SK-N-SH (cell line): ENCODE results near the gene RSPO4. TPM values are rescaled to one million over a fixed set of nuclear protein-coding genes. Genes with fewer than 3 reads are reported as not detected.

Experiments used
- CTCF ChIA-PET: fragments of 300-600, 350-600 bp; formaldehyde crosslinking; extraction: SDS; loops from one replicate; lab custom pipeline; 2021; lab: Yijun Ruan, JAX
- POLR2A ChIA-PET: fragments of 350-600 bp; sonication (Branson Sonifier 250); formaldehyde crosslinking; extraction: SDS; loops from one replicate; lab custom pipeline; 2020; ENCODE audit warnings: antibody characterized with exemption, inconsistent platforms; lab: Yijun Ruan, JAX
- DNase-seq: peaks from one replicate; pipeline ENCODE4 v3.0.0; 2012
- H2AFZ ChIP-seq: fragments of 200-600 bp; sonication (generic); 2 replicates; pipeline ENCODE4 v1.8.1; 2016; ENCODE audit warnings: antibody characterized with exemption, mild to moderate bottlenecking, low read depth
- H3F3A ChIP-seq: fragments of 200-600 bp; sonication (generic); replicated peaks from 2 replicates; pipeline ENCODE3; 2016; ENCODE audit warnings: antibody characterized with exemption, mild to moderate bottlenecking; ENCODE audit not compliant: insufficient read depth
- H3K27ac ChIP-seq, 2 experiments: fragments of 200-500 bp in 1 of 2; fragments of 200-600 bp in 1 of 2; sonication (Bioruptor generic) in 1 of 2; sonication (generic), shearing (Covaris generic) in 1 of 2; 2 replicates each; pipeline versions ENCODE4 v1.5.1 to v1.6.1; 2014 to 2016; ENCODE audit warnings: low read depth in 2 of 2, inconsistent platforms in 1 of 2, low read length in 1 of 2, mild to moderate bottlenecking in 1 of 2, mixed read lengths in 1 of 2
- H3K27me3 ChIP-seq: fragments of 200-600 bp; sonication (generic), shearing (Covaris generic); 2 replicates; pipeline ENCODE4 v1.6.1; 2016; ENCODE audit warnings: mixed run types; ENCODE audit not compliant: insufficient read depth
- H3K36me3 ChIP-seq, 2 experiments: fragments of 200-500 bp in 1 of 2; fragments of 200-600 bp in 1 of 2; sonication (Bioruptor generic) in 1 of 2; sonication (generic) in 1 of 2; replicated peaks in 1 of 2; 2 replicates each; pipeline versions ENCODE3 to v1.5.1; 2014 to 2016; ENCODE audit warnings: low read length in 1 of 2, mild to moderate bottlenecking in 1 of 2; ENCODE audit not compliant: insufficient read depth in 2 of 2, control insufficient read depth in 1 of 2
- H3K4me1 ChIP-seq, 2 experiments: fragments of 200-500 bp in 1 of 2; fragments of 200-600 bp in 1 of 2; sonication (Bioruptor generic) in 1 of 2; sonication (generic), shearing (Covaris generic) in 1 of 2; 2 replicates each; pipeline versions ENCODE4 v1.5.1 to v1.6.1; 2014 to 2016; ENCODE audit warnings: low read depth in 1 of 2, low read length in 1 of 2, mixed run types in 1 of 2; ENCODE audit not compliant: insufficient read depth in 2 of 2, control insufficient read depth in 1 of 2
- H3K4me2 ChIP-seq: fragments of 200-600 bp; sonication (generic), shearing (Covaris generic); 2 replicates; pipeline ENCODE4 v1.6.1; 2017; ENCODE audit warnings: mixed run types
- H3K4me3 ChIP-seq, 2 experiments: fragments of 200-500 bp in 1 of 2; fragments of 200-600 bp in 1 of 2; sonication (Bioruptor generic) in 1 of 2; sonication (generic), shearing (Covaris generic) in 1 of 2; 2 replicates each; pipeline versions ENCODE4 v1.5.1 to v1.8.1; 2014 to 2016; ENCODE audit warnings: low read depth in 2 of 2, inconsistent platforms in 1 of 2, low read length in 1 of 2, mild to moderate bottlenecking in 1 of 2, mixed read lengths in 1 of 2, moderate library complexity in 1 of 2
- H3K79me2 ChIP-seq: fragments of 200-600 bp; sonication (generic); 2 replicates; pipeline ENCODE4 v1.8.1; 2017; ENCODE audit warnings: mild to moderate bottlenecking; ENCODE audit not compliant: insufficient read depth
- H3K9ac ChIP-seq: fragments of 200-600 bp; sonication (generic); 2 replicates; pipeline ENCODE4 v1.6.1; 2017; ENCODE audit warnings: mixed run types
- H3K9me2 ChIP-seq: fragments of 200-600 bp; sonication (generic); 2 replicates; pipeline ENCODE4 v1.6.1; 2017; ENCODE audit warnings: mixed run types
- H3K9me3 ChIP-seq: fragments of 200-600 bp; sonication (generic); 2 replicates; pipeline ENCODE4 v1.6.1; 2017; ENCODE audit warnings: mixed run types, mild to moderate bottlenecking, moderate library complexity
- H4K20me1 ChIP-seq: fragments of 200-600 bp; sonication (generic); 2 replicates; pipeline ENCODE4 v1.6.1; 2017; ENCODE audit warnings: mild to moderate bottlenecking, mixed run types; ENCODE audit not compliant: insufficient read depth
- FOXJ3 ChIP-seq: sonication (generic); formaldehyde crosslinking; IDR thresholded peaks from 2 replicates; pipeline ENCODE4 v1.5.1; 2020; ENCODE audit warnings: mild to moderate bottlenecking, missing genetic modification reagents
- GABPA ChIP-seq: IDR thresholded peaks from 2 replicates; pipeline ENCODE4 v1.4.0; 2012; ENCODE audit warnings: low read depth, mild to moderate bottlenecking
- MEF2A ChIP-seq: IDR thresholded peaks from 2 replicates; pipeline ENCODE4 v1.4.0; 2012; ENCODE audit warnings: low read depth, borderline replicate concordance
- NRF1 ChIP-seq: IDR thresholded peaks from 2 replicates; pipeline ENCODE4 v1.6.1; 2012; ENCODE audit warnings: low read depth, mild to moderate bottlenecking, low read length
- REST ChIP-seq: IDR thresholded peaks from 2 replicates; pipeline ENCODE4 v1.6.1; 2012; ENCODE audit warnings: mild to moderate bottlenecking, low read depth, low read length, moderate library complexity
- TEAD4 ChIP-seq: IDR thresholded peaks from 2 replicates; pipeline ENCODE4 v1.4.0; 2012; ENCODE audit warnings: mild to moderate bottlenecking, borderline replicate concordance; ENCODE audit not compliant: insufficient read depth
- WGBS: methylation state at CpG from one replicate; pipeline ENCODE4 v1.1.6; 2017; ENCODE audit warnings: low lambda C conversion rate; 5-methylcytosine and 5-hydroxymethylcytosine counted together
- polyA plus RNA-seq, 3 experiments: library from polyadenylated mRNA; depleted of rRNA; stranded (reverse); fragments of >200 nt; gene quantifications; 2 replicates each; pipeline ENCODE4 v1.2.3, GENCODE V29; 2012
- TF ChIP-seq, protein P1 (sequence below): fragments of 150-350 bp; IDR thresholded peaks from 2 replicates; pipeline ENCODE4 v1.6.1; 2017; ENCODE audit warnings: antibody characterized with exemption, low read length, low read depth, borderline replicate concordance
- TF ChIP-seq, protein P2 (sequence below): IDR thresholded peaks from 2 replicates; pipeline ENCODE4 v1.4.0; 2012; ENCODE audit warnings: low read depth, borderline replicate concordance

RSPO4 gene
- polyA plus RNA-seq, 1 of the 3 experiments (the other 2 are of a cell fraction), result not detected

- TF ChIP-seq REST (no peak), NRF1 (no peak)
These were observed 91.0 kb downstream of the RSPO4 start (continued) for GRCh38 chr20:910870-911770.

GRCh38 chr20:910132-910869, 91.8 kb downstream of the RSPO4 start:
- H3K79me2 ChIP-seq, result no peaks in the 10 kb centered on the region
- WGBS, result 46% methylated on average over 8 of the region's 9 CpGs
- H2AFZ ChIP-seq, result no peak overlapping the region
- no peaks in the 10 kb centered on the region for H3F3A ChIP-seq
- TF ChIP-seq, protein P1, sequence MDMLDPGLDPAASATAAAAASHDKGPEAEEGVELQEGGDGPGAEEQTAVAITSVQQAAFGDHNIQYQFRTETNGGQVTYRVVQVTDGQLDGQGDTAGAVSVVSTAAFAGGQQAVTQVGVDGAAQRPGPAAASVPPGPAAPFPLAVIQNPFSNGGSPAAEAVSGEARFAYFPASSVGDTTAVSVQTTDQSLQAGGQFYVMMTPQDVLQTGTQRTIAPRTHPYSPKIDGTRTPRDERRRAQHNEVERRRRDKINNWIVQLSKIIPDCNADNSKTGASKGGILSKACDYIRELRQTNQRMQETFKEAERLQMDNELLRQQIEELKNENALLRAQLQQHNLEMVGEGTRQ, result no peak
- no peak for TF ChIP-seq MEF2A
- no peak for TF ChIP-seq TEAD4
- no peak for TF ChIP-seq FOXJ3 (CRISPR knock-in tag)
- TF ChIP-seq, protein P2, sequence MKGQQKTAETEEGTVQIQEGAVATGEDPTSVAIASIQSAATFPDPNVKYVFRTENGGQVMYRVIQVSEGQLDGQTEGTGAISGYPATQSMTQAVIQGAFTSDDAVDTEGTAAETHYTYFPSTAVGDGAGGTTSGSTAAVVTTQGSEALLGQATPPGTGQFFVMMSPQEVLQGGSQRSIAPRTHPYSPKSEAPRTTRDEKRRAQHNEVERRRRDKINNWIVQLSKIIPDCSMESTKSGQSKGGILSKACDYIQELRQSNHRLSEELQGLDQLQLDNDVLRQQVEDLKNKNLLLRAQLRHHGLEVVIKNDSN, result no peak
- TF ChIP-seq GABPA, result no peak
- no peaks in the 10 kb centered on the region for H3K4me1 ChIP-seq
- H4K20me1 ChIP-seq, result no peaks in the 10 kb centered on the region
- ChIA-PET CTCF (interaction anchor here (0.8 to 1.3 kb wide), 3 partner anchors 10 to 94 kb away, joined by 3 to 6 read pairs (median 3); no protein-coding TSS in a partner anchor), POLR2A (interaction anchor here (0.7 kb wide), 1 partner anchor 8 kb away, joined by 3 read pairs; no protein-coding TSS in a partner anchor)
- H3K36me3 ChIP-seq, result no peaks in the 10 kb centered on the region
- no peak overlapping the region for H3K4me2 ChIP-seq
- H3K4me3 ChIP-seq, result no peak overlapping the region
- peaks cover 6% of the 10 kb centered on the region; the same call in 1 of the 2 replicates for H3K27me3 ChIP-seq
- H3K9me2 ChIP-seq, result no peaks in the 10 kb centered on the region
- no peak overlapping the region for H3K9ac ChIP-seq
- DNase-seq, result no peak
- H3K27ac ChIP-seq, result no peak overlapping the region
- no peaks in the 10 kb centered on the region for H3K9me3 ChIP-seq
